Neural progenitor cell (in vitro differentiated cells): ENCODE measurements around the gene CD99.

Experiments
- CTCF ChIP-seq: fragments of 200-600 bp; sonication (generic); IDR thresholded peaks from 2 replicates; pipeline ENCODE4 v1.5.1; 2017; ENCODE audit warnings: antibody characterized with exemption, mild to moderate bottlenecking
- EZH2phosphoT487 ChIP-seq: fragments of 200-600 bp; sonication (generic); IDR thresholded peaks from 2 replicates; pipeline ENCODE4 v1.6.1; 2017; ENCODE audit warnings: antibody characterized with exemption

GRCh38 chrX:2712890-2713840 is 22.1 kb downstream of the CD99 start:
- TF ChIP-seq CTCF (no peak), EZH2phosphoT487 (no peak)
